ENCODE data around the gene SLC1A1.

DNA sequence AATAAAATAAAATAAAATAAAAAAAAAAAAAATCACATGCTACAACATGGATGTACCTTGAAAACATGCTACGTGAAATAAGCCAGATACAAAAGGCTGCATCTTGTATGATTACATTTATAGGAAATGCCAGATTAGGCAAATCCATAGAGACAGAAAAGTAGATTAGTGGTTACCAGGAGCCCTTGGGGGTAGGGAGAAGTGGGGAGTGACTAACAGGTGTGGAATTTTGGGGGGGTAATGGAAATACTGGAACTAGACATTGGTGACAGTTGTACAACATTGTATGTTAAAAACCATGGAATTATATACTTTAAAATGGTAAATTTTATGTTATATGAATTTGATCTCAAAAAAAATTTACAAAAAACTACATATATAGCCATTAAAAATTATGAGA is 47.3 kb downstream of the SLC1A1 start:
- TF ChIP-seq, protein P1, sequence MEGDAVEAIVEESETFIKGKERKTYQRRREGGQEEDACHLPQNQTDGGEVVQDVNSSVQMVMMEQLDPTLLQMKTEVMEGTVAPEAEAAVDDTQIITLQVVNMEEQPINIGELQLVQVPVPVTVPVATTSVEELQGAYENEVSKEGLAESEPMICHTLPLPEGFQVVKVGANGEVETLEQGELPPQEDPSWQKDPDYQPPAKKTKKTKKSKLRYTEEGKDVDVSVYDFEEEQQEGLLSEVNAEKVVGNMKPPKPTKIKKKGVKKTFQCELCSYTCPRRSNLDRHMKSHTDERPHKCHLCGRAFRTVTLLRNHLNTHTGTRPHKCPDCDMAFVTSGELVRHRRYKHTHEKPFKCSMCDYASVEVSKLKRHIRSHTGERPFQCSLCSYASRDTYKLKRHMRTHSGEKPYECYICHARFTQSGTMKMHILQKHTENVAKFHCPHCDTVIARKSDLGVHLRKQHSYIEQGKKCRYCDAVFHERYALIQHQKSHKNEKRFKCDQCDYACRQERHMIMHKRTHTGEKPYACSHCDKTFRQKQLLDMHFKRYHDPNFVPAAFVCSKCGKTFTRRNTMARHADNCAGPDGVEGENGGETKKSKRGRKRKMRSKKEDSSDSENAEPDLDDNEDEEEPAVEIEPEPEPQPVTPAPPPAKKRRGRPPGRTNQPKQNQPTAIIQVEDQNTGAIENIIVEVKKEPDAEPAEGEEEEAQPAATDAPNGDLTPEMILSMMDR (IDR thresholded peaks at IDR 0.05): no peak
- no peak for TF ChIP-seq POLR2A (IDR thresholded peaks at IDR 0.05)
